Sigmoid colon (tissue), 4 donors: ENCODE measurements around the gene DAAM2.

Source experiments
- CTCF ChIP-seq, 4 experiments: fragments of 450-650 bp in 3 of 4; fragments of 200-600 bp in 1 of 4; IDR thresholded peaks; one replicate each; pipeline ENCODE4 v1.5.1; 2016 to 2019; ENCODE audit warnings: antibody characterized with exemption in 4 of 4, mild to moderate bottlenecking in 3 of 4, moderate library complexity in 2 of 4
- POLR2AphosphoS5 ChIP-seq, 4 donors: sonication (generic); formaldehyde crosslinking; IDR thresholded peaks; one replicate each; pipeline ENCODE4 v1.6.1; 2017; ENCODE audit warnings: antibody characterized with exemption in 4 of 4

- TF ChIP-seq CTCF (IDR thresholded peaks at IDR 0.05) (no peak), POLR2AphosphoS5 (IDR thresholded peaks at IDR 0.05) (no peak)
Measured at GRCh38 chr6:39758905-39759605, 33.1 kb upstream of the DAAM2 start.
